ENCODE data around the gene VWCE.

The VWCE gene

GRCh38 chr11:61280883-61281580, 14.1 kb downstream of the VWCE start:
- TF ChIP-seq POLR2A (IDR thresholded peaks at IDR 0.05; ENCODE audit: low read depth, low read length), result no peak
- DNase-seq (ENCODE audit: insufficient read length, low spot score) (no peak), FAIRE-seq (no peak)

GRCh38 chr11:61279934-61280659, 15.0 kb downstream of the VWCE start:
- no peak for TF ChIP-seq POLR2A (IDR thresholded peaks at IDR 0.05; ENCODE audit: low read depth, low read length)
- DNase-seq (ENCODE audit: insufficient read length, low spot score) (no peak), FAIRE-seq (no peak)

GRCh38 chr11:61278001-61278470, 17.1 kb downstream of the VWCE start:
- no peak for TF ChIP-seq POLR2A (IDR thresholded peaks at IDR 0.05; ENCODE audit: low read depth, low read length)
- FAIRE-seq (no peak), DNase-seq (ENCODE audit: insufficient read length, low spot score) (no peak)

- no peak for FAIRE-seq
These were observed 17.7 kb downstream of the VWCE start for GRCh38 chr11:61277186-61278000.

GRCh38 chr11:61275191-61275590, 19.9 kb downstream of the VWCE start:
- TF ChIP-seq POLR2A (IDR thresholded peaks at IDR 0.05; ENCODE audit: low read depth, low read length), result no peak
- DNase-seq (ENCODE audit: insufficient read length, low spot score) (no peak), FAIRE-seq (no peak)

More at GRCh38 chr11:61277186-61278000, 17.7 kb downstream of the VWCE start:
- no peak for DNase-seq (ENCODE audit: insufficient read length, low spot score)
- TF ChIP-seq POLR2A (IDR thresholded peaks at IDR 0.05; ENCODE audit: low read depth, low read length), result no peak

GRCh38 chr11:61274084-61274483, 21.0 kb downstream of the VWCE start:
- no peak for FAIRE-seq
- no peak for TF ChIP-seq POLR2A (IDR thresholded peaks at IDR 0.05; ENCODE audit: low read depth, low read length)
- DNase-seq (ENCODE audit: insufficient read length, low spot score), result no peak

- no peak for TF ChIP-seq POLR2A (IDR thresholded peaks at IDR 0.05; ENCODE audit: low read depth, low read length)
- DNase-seq (ENCODE audit: insufficient read length, low spot score) (no peak), FAIRE-seq (no peak)
These were observed 21.7 kb downstream of the VWCE start for GRCh38 chr11:61273178-61274078.

- DNase-seq (ENCODE audit: insufficient read length, low spot score) (no peak), FAIRE-seq (no peak)
- TF ChIP-seq POLR2A (IDR thresholded peaks at IDR 0.05; ENCODE audit: low read depth, low read length), result no peak
These were observed 22.4 kb downstream of the VWCE start for GRCh38 chr11:61272731-61273130.

- DNase-seq (ENCODE audit: insufficient read length, low spot score), result peak; percentile 42
- TF ChIP-seq POLR2A (IDR thresholded peaks at IDR 0.05; ENCODE audit: low read depth, low read length), result no peak
- no peak for FAIRE-seq
These were observed 24.6 kb downstream of the VWCE start for GRCh38 chr11:61270354-61271076.

GRCh38 chr11:61268588-61269250, 26.4 kb downstream of the VWCE start:
- DNase-seq (ENCODE audit: insufficient read length, low spot score), result no peak
- no peak for TF ChIP-seq POLR2A (IDR thresholded peaks at IDR 0.05; ENCODE audit: low read depth, low read length)
- FAIRE-seq, result no peak

- TF ChIP-seq POLR2A (IDR thresholded peaks at IDR 0.05; ENCODE audit: low read depth, low read length), result no peak
- DNase-seq (ENCODE audit: insufficient read length, low spot score) (no peak), FAIRE-seq (no peak)
These were observed 27.7 kb downstream of the VWCE start for GRCh38 chr11:61267437-61267841.

GRCh38 chr11:61266602-61267001, 28.5 kb downstream of the VWCE start:
- DNase-seq (ENCODE audit: insufficient read length, low spot score) (peak; percentile 40), FAIRE-seq (no peak)
- no peak for TF ChIP-seq POLR2A (IDR thresholded peaks at IDR 0.05; ENCODE audit: low read depth, low read length)
